HG03159 (cell line): ENCODE measurements around the gene ST3GAL6.
"Not testable (repeated sequence)": the region's sequence is repeated elsewhere in the genome, so short reads cannot be mapped to it uniquely, and the experiment has no call there.

Experiments used
- ATAC-seq: cut with Tn5 transposase; IDR thresholded peaks from one replicate; pipeline ENCODE4 v1.9.1; 2021; ENCODE audit warnings: mild to moderate bottlenecking, moderate library complexity; ENCODE audit not compliant: unreplicated experiment

The ST3GAL6 gene

DNA sequence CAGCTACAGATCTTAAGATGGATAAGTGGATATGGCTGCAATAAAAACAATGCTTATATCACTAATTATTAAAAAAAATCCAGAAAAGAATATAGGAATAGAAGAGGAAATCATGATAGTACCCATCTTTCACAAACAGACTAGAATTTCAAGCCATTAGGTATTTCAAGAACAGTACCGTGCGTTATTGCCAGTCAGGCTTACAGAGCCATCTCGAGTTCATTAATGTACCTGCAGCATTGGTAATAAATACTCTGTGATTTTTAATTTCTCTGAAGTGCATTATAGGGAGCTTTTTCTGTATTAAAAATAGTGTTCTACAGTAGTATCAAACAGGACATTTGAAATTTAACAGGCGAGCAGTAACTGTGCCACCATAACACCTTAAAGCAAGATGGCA, 35.7 kb downstream of the ST3GAL6 start:
- ATAC-seq = no peak

DNA sequence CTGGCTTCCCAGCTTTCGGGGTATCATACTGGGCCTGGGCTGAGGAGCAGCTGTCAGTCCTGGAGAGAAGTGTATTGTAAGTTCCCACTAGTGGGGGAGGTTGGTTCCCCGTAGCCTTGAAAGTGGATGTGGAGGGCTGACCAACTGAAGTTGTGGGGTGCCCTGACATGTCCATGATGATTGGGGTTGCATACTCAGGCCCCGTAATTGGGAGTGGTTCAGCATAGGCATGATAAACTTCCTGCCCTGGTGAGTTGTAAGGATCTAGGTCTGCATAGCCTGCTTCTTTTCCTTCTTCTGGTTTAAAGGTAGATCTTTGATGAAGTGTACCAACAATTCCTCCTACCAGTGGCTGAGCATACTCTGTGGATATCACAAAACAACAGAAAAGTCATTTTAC, 36.3 kb downstream of the ST3GAL6 start:
- no peak for ATAC-seq

DNA sequence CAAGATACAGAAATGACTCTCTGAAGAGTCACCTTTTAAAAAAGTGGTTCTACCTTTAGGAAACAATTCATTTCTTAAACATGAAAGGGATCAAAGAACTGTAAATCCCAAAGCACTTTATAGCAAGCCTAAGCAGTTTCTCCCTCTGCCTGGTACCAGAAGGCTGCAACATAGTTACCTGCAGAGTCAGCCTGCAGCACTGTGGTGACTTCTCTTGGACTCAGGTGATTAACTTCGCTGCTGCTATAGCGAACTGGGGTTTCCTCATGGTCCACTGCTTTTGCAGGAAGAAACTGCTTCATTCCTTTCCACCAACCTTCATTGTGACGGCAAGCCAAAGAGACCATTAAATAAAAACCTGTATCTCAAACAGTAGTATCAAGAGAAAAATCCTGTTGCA, 37.3 kb downstream of the ST3GAL6 start:
- no peak for ATAC-seq

DNA sequence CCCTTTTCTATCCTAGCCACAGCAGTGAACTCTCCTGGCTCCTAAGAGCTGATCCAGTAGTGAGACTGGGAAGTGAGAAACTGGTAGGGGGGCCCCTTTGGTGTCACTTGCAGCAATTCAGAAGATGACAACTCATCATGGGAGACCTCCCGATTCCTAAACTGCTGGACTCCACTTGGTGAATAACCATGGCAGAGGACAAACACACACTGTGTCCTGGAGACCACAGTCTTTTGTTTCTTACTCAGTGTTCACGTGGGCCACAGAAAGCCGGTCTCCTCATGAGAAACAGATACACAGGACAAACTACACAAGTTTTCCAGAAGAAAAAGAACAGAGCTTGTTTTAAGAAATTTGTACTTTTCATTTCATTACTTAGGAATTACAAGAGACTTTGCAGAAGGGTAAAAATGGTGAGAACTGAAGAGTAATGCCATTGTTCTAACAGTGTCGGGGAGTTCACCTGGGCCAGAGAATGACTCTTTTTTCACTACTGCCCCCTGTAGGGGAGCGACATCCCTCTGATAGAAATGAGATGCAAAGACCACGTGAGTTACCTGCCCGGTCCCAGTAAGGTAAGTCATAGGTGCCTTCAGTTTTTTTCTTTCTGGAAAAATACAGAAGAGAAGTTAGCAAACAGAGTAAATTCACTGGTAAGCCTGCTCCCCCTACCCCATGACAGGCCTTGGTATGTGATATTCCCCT, 38.1 kb downstream of the ST3GAL6 start:
- ATAC-seq = no peak

DNA sequence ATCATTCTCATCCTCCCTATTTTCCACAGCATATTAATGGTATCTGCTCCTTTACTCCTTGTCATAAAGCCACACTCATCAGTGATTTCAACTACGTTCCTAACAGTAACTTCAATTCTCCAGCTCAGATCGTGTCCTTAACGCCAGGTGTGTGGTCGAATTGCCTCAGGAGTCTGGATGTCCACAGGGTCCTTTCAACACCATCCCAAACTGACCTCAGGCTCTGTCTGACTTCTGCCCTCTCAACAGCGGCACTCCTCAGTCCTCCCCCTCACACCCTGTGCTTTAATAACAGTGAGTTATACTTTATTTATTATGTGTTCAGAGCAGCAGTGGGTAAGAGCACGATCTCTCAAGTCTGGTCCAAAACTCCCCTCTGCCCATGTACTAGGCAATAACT, 42.4 kb downstream of the ST3GAL6 start:
- ATAC-seq = no peak

DNA sequence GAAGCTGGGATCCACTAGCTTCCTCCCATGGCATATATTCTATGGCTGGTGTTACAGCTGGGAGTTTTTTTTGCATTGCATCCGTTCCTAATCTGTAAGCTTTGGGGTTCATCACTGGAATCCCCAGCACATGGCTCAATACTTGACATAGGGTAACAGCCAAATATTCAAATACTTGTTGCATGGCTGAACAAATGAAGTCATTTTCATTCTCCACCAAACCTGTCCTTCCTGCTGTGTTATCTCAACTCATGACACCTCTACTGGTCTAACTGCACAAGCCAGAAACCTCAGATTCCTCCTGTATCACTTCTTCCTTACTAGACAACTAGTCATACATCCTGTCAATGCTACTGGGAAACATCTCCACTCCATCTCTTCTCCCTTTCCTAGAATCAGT, 43.4 kb downstream of the ST3GAL6 start:
- ATAC-seq = no peak

DNA sequence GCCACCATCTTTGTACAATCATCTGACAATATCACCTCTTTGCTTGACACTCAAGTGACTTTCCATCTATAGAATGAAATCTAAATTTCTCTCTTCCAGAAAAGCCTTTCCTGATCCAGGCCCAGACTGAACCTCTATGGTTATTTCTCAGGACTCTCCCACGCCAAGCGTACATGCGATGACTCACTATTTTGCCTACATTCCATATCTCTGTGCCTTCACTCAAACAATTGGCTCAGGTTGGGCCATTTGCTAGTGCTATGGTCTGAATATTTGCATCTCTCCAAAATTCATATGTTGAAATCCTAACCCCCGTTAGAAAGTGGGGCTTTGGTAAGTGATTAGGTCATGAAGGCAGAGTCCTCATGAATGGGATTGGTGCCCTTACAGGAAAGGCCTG, 43.9 kb downstream of the ST3GAL6 start:
- no peak for ATAC-seq

DNA sequence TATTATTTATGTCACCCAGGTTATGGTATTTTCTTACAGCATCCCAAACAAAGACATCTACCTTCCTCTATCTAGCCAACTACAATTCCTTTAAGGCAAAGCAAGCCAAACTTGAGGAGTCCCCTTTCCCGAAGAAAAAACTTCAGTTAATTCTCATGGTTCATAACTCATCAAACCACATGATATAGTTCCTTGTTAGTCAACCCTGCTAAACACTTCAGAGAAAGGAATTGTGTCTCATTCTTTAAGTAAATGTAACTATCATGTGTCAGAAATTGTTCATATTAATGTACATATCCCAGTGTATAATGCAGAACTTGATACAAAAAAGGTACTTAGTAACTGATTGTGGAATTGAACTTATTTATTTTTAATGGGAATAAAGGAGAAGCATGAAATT, 44.4 kb downstream of the ST3GAL6 start:
- ATAC-seq = no peak

DNA sequence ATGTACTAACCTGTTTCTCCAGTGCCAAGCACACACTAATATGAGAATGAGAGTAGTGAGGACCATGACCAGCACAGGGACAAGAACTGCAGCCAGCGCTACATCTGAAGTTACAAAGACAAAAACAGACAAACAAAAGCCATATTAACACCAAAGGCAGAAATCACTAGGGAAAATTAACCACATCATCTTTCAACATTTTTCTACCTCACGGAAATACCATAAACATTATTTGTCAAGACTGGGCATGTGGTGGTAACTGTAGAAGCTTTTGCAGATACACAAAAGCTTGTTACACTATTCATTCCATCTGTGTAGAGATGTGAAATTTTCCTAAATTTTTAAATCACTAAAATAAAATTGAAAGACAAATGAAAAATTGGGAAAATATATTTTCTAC, 44.9 kb downstream of the ST3GAL6 start:
- no peak for ATAC-seq

DNA sequence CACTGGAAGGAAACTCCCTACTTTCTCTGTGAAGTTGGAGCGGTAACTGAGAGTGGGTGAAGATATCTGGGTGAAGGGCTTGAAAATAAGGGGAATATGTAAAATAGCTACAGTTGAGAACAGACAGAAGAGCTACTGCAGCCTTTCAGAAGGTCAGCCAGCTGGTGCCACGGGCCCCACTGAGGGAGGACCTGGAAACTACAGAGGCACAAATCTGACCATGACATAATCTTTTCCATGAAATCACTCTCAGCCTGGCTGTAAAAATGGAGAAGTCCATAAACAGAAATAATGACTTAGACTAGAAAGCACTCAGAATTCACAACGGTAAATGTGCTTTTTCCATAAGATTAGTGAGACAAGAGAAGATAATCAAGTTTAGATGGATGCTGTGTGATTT, 46.4 kb downstream of the ST3GAL6 start:
- no peak for ATAC-seq

DNA sequence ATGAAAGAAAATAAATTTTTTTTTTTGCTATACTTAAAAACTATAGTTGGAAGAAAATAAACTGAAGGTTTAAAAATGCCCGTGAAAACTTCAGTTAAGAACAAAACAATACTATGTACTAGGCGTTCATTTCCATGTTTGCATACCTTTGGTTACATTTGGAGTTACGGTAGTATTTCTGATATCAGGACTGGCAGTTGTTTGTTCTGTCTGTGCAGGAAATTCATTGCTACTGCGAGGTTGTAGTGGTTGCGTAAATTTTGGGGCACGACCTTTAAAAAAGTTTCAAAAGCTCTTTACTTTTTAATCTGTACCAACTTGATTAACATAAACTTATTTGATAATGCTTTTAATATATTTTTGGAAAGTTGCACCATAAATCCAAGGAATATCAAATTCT, 47.9 kb downstream of the ST3GAL6 start:
- no peak for ATAC-seq

DNA sequence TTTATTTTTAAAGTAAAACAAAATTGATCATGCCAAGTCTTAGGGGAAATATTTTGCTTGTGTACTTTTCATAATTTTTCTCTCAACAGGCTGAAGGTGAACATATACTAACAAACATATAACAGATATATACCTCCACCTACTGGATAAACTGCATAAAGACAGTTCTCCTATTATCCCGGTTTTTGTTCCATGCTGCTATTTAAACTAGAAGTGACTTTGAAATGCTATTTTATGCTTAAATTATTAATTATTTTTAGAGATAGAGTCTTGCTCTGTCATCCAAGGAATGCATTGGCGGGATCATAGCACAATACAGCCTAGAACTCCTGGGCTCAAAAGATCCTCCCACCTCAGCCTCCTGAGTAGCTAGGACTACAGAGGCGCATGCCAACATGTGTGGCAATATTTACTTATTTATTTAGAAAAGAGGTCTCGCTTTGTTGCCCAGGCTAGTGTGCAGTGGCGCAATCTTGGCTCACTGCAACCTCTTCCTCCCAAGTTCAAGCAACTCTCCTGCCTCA, 49.8 kb downstream of the ST3GAL6 start:
- no peak for ATAC-seq

DNA sequence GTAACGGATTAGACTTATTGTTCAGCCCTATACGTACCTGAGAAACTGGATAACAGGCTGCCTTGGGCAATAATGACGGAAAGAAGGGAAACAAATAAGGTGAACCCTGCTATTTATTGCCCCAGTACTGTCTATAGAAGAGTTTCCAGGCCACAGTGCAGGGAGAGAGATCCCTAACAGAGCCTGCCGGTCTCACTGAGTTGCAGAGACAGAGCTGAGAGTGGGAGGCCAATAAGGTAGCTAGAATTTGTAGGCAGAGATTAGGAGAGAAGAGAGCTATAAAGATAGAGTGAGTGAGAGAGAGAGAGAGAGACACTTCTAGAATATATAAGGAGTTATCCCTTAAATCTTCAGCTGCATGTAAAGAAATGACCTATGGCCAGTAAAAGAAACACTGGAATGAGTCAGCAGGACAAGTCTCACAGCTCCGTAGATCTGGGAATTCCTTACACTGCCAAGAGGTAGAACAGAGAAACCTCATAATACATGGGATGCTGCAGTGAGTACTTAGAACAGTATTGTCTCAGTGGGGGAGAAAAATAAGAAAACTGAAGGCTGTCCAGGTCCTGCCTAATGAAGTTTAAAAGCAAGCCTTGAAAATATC, 51.8 kb downstream of the ST3GAL6 start:
- ATAC-seq = no peak

DNA sequence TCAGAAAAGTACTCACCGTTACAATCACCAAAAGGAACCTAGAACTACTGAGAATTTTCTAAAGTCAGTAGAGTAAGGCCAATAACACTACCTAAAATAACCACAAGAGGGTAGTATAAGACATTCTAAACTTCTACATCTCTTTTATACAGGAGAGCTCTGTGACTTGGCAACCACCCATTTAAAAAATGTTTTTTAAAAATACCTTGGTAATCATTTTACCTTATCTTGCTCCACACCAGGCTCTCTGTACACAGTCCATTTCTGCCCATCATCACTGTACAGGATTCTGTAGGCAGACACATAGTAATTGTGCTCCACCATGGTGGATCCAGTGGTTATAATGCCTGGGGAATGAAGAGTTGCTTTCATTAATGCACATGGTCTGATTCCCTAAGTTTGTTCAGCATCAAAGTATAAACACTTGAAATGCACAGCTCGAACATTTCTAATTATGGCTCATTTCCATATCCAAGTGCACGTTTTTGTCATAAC, 54.5 kb downstream of the ST3GAL6 start:
- peak; percentile 82 for ATAC-seq

DNA sequence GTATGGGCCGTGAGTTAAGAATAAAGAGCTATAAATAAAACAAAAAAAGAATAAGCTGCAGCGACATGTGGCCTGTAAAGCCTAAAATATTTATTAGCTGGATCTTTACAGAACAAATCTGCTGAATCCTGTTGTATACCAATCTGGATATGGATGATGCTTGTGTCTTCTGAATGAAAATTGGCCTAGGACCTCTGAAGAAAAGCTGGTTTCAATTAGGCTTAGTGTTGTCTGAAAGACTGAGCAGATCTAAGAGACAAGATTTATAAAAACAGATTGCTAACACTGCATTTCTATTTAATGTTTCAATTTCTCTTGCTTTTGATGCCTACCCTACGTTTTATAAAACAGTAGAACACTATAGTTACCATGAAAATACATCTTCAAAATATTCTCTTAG, 57.9 kb downstream of the ST3GAL6 start:
- ATAC-seq = no peak

DNA sequence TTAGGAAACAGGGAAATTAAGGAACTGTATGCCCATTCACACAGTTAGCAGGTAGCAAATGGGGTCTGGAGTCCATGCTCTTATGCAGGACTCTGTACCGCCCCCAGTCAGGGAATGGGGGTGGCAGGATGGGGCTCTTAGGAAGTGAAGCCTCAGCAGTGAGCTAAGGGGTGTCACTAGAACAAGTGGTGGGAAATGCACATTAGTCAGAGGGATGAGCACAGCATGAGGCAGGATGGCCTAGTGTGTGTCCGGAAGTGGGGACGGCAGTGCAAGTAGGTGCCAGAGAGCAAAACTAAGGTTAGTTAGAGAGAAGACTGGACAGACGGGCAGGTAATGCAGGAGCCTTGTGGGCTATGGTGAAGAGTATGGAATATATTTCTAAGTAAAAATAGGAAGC, 60.7 kb downstream of the ST3GAL6 start:
- ATAC-seq = no peak

DNA sequence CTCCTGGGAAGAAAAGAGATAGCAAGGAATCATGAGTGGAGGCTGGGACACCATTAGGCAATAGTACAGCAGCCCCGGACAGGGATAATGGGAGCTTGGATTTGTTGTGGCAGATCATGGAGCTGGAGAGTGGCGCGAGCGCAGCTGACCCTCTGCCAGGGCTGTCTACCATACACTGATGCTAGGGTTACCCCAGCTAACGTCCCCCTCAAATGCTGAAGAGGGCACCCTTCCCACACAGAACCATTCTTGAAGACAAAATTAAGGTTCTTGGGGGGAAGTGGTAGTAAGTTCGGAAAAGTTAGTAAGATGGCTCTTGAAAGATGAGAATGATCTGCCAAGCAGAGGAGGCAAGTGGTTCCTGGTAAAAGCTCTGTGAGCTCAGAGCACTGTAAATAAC, 61.1 kb downstream of the ST3GAL6 start:
- ATAC-seq = no peak

DNA sequence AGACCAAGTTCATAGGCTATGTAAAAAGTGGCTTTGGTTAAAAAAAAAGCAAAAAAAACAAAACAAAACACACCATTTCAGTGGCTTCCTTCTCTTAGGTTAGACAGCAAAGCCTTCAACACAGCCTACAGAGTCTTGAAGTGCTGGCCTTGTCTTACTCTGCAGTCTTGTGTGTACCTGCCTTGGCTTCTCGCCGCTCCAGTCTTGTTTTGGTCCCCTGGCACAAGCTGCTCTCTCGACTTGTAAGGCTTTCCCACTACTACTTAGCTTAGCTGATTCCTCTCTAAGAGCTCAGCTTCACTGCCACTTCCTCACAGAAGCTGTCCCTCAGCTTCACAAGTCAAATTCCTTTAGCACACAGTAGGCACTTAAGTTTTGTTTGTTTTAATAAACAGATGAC, 63.0 kb downstream of the ST3GAL6 start:
- no peak for ATAC-seq

DNA sequence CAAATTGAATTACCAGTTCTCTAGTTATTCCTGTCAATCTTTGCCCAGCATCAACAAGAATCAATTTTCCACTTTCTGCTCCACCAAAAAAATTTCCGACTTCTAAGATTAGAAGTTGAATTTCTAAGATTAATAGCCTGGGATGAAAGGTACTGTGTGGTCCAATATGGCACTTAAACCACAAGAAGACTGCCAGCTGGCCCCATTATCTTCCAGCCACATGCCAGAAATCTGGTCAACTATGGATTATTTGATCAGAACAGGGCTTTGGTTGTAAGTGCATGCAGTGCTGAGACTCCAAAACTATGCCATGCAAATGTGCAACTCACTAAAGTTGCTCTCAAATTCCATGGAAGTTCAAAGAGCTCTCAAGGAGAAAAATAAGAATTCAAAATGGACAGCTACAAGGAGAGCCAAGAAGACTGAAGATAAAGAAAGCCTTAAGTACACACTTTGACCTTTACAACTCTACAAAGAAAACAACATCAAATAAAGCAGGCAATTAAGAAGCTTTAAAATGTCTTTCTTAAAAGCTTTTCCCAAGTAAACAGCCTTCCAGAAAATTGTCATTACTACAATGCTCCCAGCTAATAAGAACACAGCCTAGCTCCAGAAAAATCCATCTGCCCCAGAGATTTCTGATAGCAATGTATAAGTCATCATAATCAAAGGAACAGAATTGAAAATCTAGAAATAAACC, 64.2 kb downstream of the ST3GAL6 start:
- ATAC-seq = no peak

DNA sequence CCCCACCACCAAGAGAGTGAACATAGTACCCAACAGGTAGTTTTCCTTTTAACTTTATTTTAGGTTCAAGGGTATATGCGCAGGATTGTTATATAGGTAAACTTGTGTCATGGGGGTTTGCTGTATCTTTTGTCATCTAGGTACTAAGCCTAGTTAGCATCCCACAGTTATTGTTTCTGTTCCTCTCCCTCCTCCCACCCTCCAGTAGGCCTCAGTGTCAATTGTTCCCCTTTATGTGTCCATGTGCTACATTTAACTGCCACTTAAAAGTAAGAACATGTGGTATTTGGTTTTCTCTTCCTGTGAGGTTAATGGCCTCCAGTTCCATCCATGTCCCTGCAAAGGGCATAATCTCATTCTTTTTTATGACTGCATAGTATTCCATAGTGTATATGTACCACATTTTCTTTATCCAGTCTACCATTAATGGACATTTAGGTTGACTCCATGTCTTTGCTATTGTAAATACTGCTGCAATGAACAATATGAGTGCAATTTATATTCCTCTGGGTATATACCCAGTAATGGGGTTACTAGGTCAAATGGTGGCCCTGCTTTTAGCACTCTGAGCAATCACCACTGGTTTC, 66.2 kb downstream of the ST3GAL6 start:
- ATAC-seq = no peak

DNA sequence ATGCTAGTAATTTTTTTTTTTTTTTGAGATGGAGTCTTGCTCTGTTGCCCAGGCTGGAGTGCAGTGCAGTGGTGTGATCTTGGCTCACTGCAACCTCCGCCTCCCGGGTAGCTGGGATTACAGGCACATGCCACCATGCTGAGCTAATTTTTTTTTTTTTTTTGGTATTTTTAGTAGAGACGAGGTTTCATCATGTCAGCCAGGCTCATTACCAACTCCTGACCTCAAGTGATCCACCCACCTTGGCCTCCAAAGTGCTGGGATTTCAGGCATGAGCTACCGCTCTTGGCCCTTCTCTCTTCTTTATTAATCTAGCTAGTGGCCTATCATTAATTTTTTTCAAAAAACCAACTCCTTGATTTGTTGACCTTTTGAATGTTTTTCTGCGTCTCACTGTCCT, 67.9 kb downstream of the ST3GAL6 start:
- ATAC-seq = not testable (repeated sequence)

DNA sequence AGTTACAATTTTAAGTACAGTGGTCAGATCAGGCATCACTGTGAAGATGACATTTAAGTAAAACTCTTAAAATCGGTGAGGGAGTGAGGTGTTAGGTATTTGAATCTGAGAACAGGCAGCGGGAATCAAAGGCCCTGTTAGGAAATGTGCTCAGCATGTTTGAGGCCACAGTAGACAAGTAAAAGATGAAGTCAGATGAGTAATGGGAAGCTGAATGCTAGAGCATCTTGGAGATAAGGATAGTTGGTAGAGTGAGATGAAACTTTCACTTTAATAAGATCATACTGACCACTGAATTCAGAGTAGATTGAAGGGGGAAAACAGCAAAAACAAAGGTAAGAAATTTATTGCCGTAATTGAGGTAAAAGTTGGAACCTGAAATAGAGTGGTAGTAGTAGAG, 76.7 kb downstream of the ST3GAL6 start:
- no peak for ATAC-seq
